SK-N-SH treated with all-trans-retinoic acid at 6 μM for 48 hours (cell line): ENCODE results near the gene ZNF778.

Experiments used
- ATAC-seq: fragments of 200-7000 bp; cut with Tn5 transposase; 3 replicates; pipeline ENCODE4 v1.9.1; 2020; ENCODE audit warnings: mild to moderate bottlenecking, moderate library complexity
- ARNTL ChIP-seq: fragments of 450-650 bp; formaldehyde crosslinking; IDR thresholded peaks from 2 replicates; pipeline ENCODE4 v1.5.0; 2020; ENCODE audit warnings: low read depth, mild to moderate bottlenecking, moderate library complexity, borderline replicate concordance
- BACH2 ChIP-seq: fragments of 250-450 bp; sonication (Bioruptor Pico); IDR thresholded peaks from 2 replicates; pipeline ENCODE4 v1.9.0; 2021; ENCODE audit warnings: mild to moderate bottlenecking, borderline replicate concordance
- CREB5 ChIP-seq: fragments of 250-450 bp; sonication (Bioruptor Pico); IDR thresholded peaks from 2 replicates; pipeline ENCODE4 v1.5.1; 2020; ENCODE audit warnings: low read depth, mild to moderate bottlenecking, moderate library complexity
- CSDC2 ChIP-seq: fragments of 250-450 bp; sonication (Bioruptor Pico); IDR thresholded peaks from 2 replicates; pipeline ENCODE4 v1.5.0; 2020; ENCODE audit warnings: mild to moderate bottlenecking, moderate library complexity
- CSRNP3 ChIP-seq: fragments of 250-450 bp; sonication (Bioruptor Pico); IDR thresholded peaks from 2 replicates; pipeline ENCODE4 v1.5.1; 2021; ENCODE audit warnings: mild to moderate bottlenecking, moderate library complexity
- ESRRG ChIP-seq: fragments of 250-450 bp; sonication (Bioruptor Pico); IDR thresholded peaks from 2 replicates; pipeline ENCODE4 v1.6.1; 2021; ENCODE audit warnings: mild to moderate bottlenecking
- GLIS3 ChIP-seq: fragments of 250-450 bp; sonication (Bioruptor Pico); IDR thresholded peaks from 2 replicates; pipeline ENCODE4 v1.5.0; 2020; ENCODE audit warnings: mild to moderate bottlenecking, moderate library complexity
- ISL1 ChIP-seq: fragments of 250-450 bp; sonication (Bioruptor Pico); IDR thresholded peaks from 2 replicates; pipeline ENCODE4 v2.1.2; 2022; ENCODE audit warnings: mild to moderate bottlenecking, moderate library complexity
- OSR1 ChIP-seq: fragments of 250-450 bp; sonication (Bioruptor Pico); IDR thresholded peaks from 2 replicates; pipeline ENCODE4 v1.8.0; 2022; ENCODE audit warnings: moderate library complexity, mild to moderate bottlenecking, inconsistent platforms
- PATZ1 ChIP-seq: fragments of 250-450 bp; sonication (Bioruptor Pico); IDR thresholded peaks from 2 replicates; pipeline ENCODE4 v1.8.0; 2020; ENCODE audit warnings: mild to moderate bottlenecking, moderate library complexity, borderline replicate concordance
- POU6F1 ChIP-seq: fragments of 250-450 bp; sonication (Bioruptor Pico); IDR thresholded peaks from 2 replicates; pipeline ENCODE4 v1.8.0; 2021; ENCODE audit warnings: low read depth, mild to moderate bottlenecking, moderate library complexity, borderline replicate concordance
- PPARA ChIP-seq: fragments of 250-450 bp; sonication (Bioruptor Pico); IDR thresholded peaks from 2 replicates; pipeline ENCODE4 v1.5.0; 2020; ENCODE audit warnings: mild to moderate bottlenecking, borderline replicate concordance
- RARB ChIP-seq: fragments of 250-450 bp; sonication (Bioruptor Pico); IDR thresholded peaks from 2 replicates; pipeline ENCODE4 v1.8.0; 2021; ENCODE audit warnings: mild to moderate bottlenecking, moderate library complexity
- SNAI2 ChIP-seq: fragments of 250-450 bp; sonication (Bioruptor Pico); IDR thresholded peaks from 2 replicates; pipeline ENCODE4 v1.5.0; 2020; ENCODE audit warnings: mild to moderate bottlenecking, moderate library complexity
- TCF4 ChIP-seq: fragments of 250-450 bp; sonication (Bioruptor Pico); IDR thresholded peaks from 2 replicates; pipeline ENCODE4 v1.8.0; 2021; ENCODE audit warnings: mild to moderate bottlenecking, moderate library complexity, borderline replicate concordance
- TOX ChIP-seq: fragments of 250-450 bp; sonication (Bioruptor Pico); IDR thresholded peaks from 2 replicates; pipeline ENCODE4 v1.8.0; 2021; ENCODE audit warnings: mild to moderate bottlenecking, moderate library complexity, borderline replicate concordance
- ZC3H10 ChIP-seq: fragments of 250-450 bp; sonication (Bioruptor Pico); IDR thresholded peaks from 2 replicates; pipeline ENCODE4 v1.5.1; 2021; ENCODE audit warnings: mild to moderate bottlenecking, moderate library complexity
- ZFP3 ChIP-seq: fragments of 250-450 bp; sonication (Bioruptor Pico); IDR thresholded peaks from 2 replicates; pipeline ENCODE4 v1.5.0; 2020; ENCODE audit warnings: mild to moderate bottlenecking, moderate library complexity
- ZFP30 ChIP-seq: fragments of 450-650 bp; formaldehyde crosslinking; IDR thresholded peaks from 2 replicates; pipeline ENCODE4 v1.5.0; 2022; ENCODE audit warnings: mild to moderate bottlenecking, moderate library complexity
- ZNF565 ChIP-seq: fragments of 450-650 bp; formaldehyde crosslinking; conservative IDR thresholded peaks from 2 replicates; pipeline ENCODE4 v1.5.0; 2020; ENCODE audit warnings: low read depth, mild to moderate bottlenecking, moderate library complexity
- ZNF70 ChIP-seq: fragments of 450-650 bp; formaldehyde crosslinking; IDR thresholded peaks from 2 replicates; pipeline ENCODE4 v1.5.0; 2020; ENCODE audit warnings: mild to moderate bottlenecking, moderate library complexity
- ZNF8 ChIP-seq: fragments of 450-650 bp; formaldehyde crosslinking; IDR thresholded peaks from 2 replicates; pipeline ENCODE4 v1.5.0; 2020; ENCODE audit warnings: mild to moderate bottlenecking, moderate library complexity

ZNF778 gene

GRCh38 chr16:89189358-89190025 lies 28.0 kb upstream of the ZNF778 start:
- no peak for ATAC-seq
- TF ChIP-seq TOX (CRISPR knock-in tag), result no peak
- no peak for TF ChIP-seq PPARA (CRISPR knock-in tag)
- TF ChIP-seq ZFP30 (CRISPR knock-in tag), result no peak
- TF ChIP-seq ESRRG (CRISPR knock-in tag), result no peak
- no peak for TF ChIP-seq BACH2 (CRISPR knock-in tag)
- TF ChIP-seq PATZ1 (CRISPR knock-in tag), result no peak
- no peak for TF ChIP-seq CSDC2 (CRISPR knock-in tag)
- no peak for TF ChIP-seq ZNF565 (CRISPR knock-in tag)
- no peak for TF ChIP-seq GLIS3 (CRISPR knock-in tag)
- TF ChIP-seq SNAI2 (CRISPR knock-in tag), result no peak
- TF ChIP-seq OSR1 (CRISPR knock-in tag), result no peak
- TF ChIP-seq ZFP3, result no peak
- TF ChIP-seq ISL1 (CRISPR knock-in tag), result no peak
- no peak for TF ChIP-seq RARB (CRISPR knock-in tag)

- no peak for ATAC-seq
- TF ChIP-seq ZNF70 (CRISPR knock-in tag), result no peak
- no peak for TF ChIP-seq BACH2 (CRISPR knock-in tag)
- TF ChIP-seq ZNF8 (CRISPR knock-in tag), result no peak
- no peak for TF ChIP-seq RARB (CRISPR knock-in tag)
- TF ChIP-seq PPARA (CRISPR knock-in tag), result no peak
- TF ChIP-seq PATZ1 (CRISPR knock-in tag), result no peak
- TF ChIP-seq ZNF565 (CRISPR knock-in tag), result no peak
- TF ChIP-seq ZC3H10 (CRISPR knock-in tag), result no peak
- no peak for TF ChIP-seq ZFP30 (CRISPR knock-in tag)
- no peak for TF ChIP-seq ZFP3
- no peak for TF ChIP-seq ARNTL
- TF ChIP-seq CREB5 (CRISPR knock-in tag), result no peak
- no peak for TF ChIP-seq ESRRG (CRISPR knock-in tag)
- TF ChIP-seq TCF4, result no peak
- no peak for TF ChIP-seq CSRNP3 (CRISPR knock-in tag)
- no peak for TF ChIP-seq CSDC2 (CRISPR knock-in tag)
- no peak for TF ChIP-seq ISL1 (CRISPR knock-in tag)
- TF ChIP-seq, all 23 proteins: peak for 0
Measured at GRCh38 chr16:89190150-89190958, 27.1 kb upstream of the ZNF778 start.

- ATAC-seq, result no peak
- TF ChIP-seq ZNF8 (CRISPR knock-in tag) (no peak), POU6F1 (no peak), TOX (CRISPR knock-in tag) (no peak), RARB (CRISPR knock-in tag) (no peak), ZC3H10 (CRISPR knock-in tag) (no peak), PATZ1 (CRISPR knock-in tag) (no peak), CSDC2 (CRISPR knock-in tag) (no peak), CSRNP3 (CRISPR knock-in tag) (no peak), SNAI2 (CRISPR knock-in tag) (no peak), ZFP3 (no peak), ZNF565 (CRISPR knock-in tag) (no peak)
Measured at GRCh38 chr16:89191033-89191900, 26.2 kb upstream of the ZNF778 start.
